ENCODE data around the gene PALM3. TPM values are rescaled to one million over a fixed set of nuclear protein-coding genes. Genes with fewer than 3 reads are reported as not detected.

The PALM3 gene
- total RNA-seq, 1 donor from 2014 or later = not detected

- DNase-seq (ENCODE audit: low spot score) = peak; percentile 75
- Histone ChIP-seq H3K9ac (no peak within 1 kb of the TSS), H3F3A (ENCODE audit: low read depth) (peaks cover 12% of the 10 kb centered on the region), H3K27me3 (peaks cover 24% of the 10 kb centered on the region), H3K79me2 (ENCODE audit: low read depth) (no peaks in the 10 kb centered on the region), H3K4me1 (peaks cover 6% of the 10 kb centered on the region), H2AFZ (replicated peaks) (peak within 1 kb of the TSS; percentile 91), H3K36me3 (no peaks in the 10 kb centered on the region), H4K20me1 (ENCODE audit: low read depth) (no peaks in the 10 kb centered on the region), H3K9me3 (ENCODE audit: low read depth) (no peaks in the 10 kb centered on the region), H3K4me2 (peak within 1 kb of the TSS; percentile 97), H3K4me3 (peak within 1 kb of the TSS; percentile 74), H3K27ac (no peak within 1 kb of the TSS)
- TF ChIP-seq EZH2 (IDR thresholded peaks at IDR 0.05) = peak; percentile 58
- peak; percentile 69 for TF ChIP-seq CTCF (IDR thresholded peaks at IDR 0.05)
- TF ChIP-seq EZH2phosphoT487 (IDR thresholded peaks at IDR 0.05) = peak; percentile 38
- peaks cover 8% of the 10 kb centered on the region for H3K4me1 Mint-ChIP-seq
- H3K9me3 Mint-ChIP-seq = no peaks in the 10 kb centered on the region
- H3K27me3 Mint-ChIP-seq (ENCODE audit: insufficient read depth, low read depth) = peaks cover 8% of the 10 kb centered on the region
- peak within 1 kb of the TSS; percentile 83 for H3K4me3 Mint-ChIP-seq
- no peaks in the 10 kb centered on the region for H3K36me3 Mint-ChIP-seq
- no peak within 1 kb of the TSS for H3K27ac Mint-ChIP-seq
Measured at GRCh38 chr19:14031719-14032480, 30.0 kb downstream of the PALM3 start, which contains the start of gene IL27RA. TSS of gene IL27RA (plus strand) at chr19:14031762. CDS start at chr19:14031873, 111 bp downstream.

- Histone ChIP-seq H3K9ac (no peak overlapping the region), H3K4me2 (peak overlapping the region; percentile 97), H3F3A (ENCODE audit: low read depth) (peaks cover 12% of the 10 kb centered on the region), H3K4me1 (peaks cover 6% of the 10 kb centered on the region), H3K27me3 (peaks cover 24% of the 10 kb centered on the region), H3K36me3 (no peaks in the 10 kb centered on the region), H3K4me3 (peak overlapping the region; percentile 74), H3K79me2 (ENCODE audit: low read depth) (no peaks in the 10 kb centered on the region), H2AFZ (replicated peaks) (peak overlapping the region; percentile 91), H3K9me3 (ENCODE audit: low read depth) (no peaks in the 10 kb centered on the region), H4K20me1 (ENCODE audit: low read depth) (no peaks in the 10 kb centered on the region), H3K27ac (no peak overlapping the region)
- Mint-ChIP-seq H3K27ac (no peak overlapping the region), H3K27me3 (ENCODE audit: insufficient read depth, low read depth) (peaks cover 8% of the 10 kb centered on the region), H3K4me1 (peaks cover 8% of the 10 kb centered on the region), H3K36me3 (no peaks in the 10 kb centered on the region), H3K4me3 (peak overlapping the region; percentile 83), H3K9me3 (no peaks in the 10 kb centered on the region)
- DNase-seq (ENCODE audit: low spot score) = no peak
- TF ChIP-seq EZH2 (IDR thresholded peaks at IDR 0.05) (no peak), CTCF (IDR thresholded peaks at IDR 0.05) (no peak), EZH2phosphoT487 (IDR thresholded peaks at IDR 0.05) (no peak)
Measured at GRCh38 chr19:14030997-14031718, 30.7 kb downstream of the PALM3 start.

- H3K4me3 ChIP-seq = no peak overlapping the region
- no peak overlapping the region for H3K9ac ChIP-seq
- H2AFZ ChIP-seq (replicated peaks) = no peak overlapping the region
- H3K27ac ChIP-seq = no peak overlapping the region
- peaks cover 15% of the 10 kb centered on the region for H3F3A ChIP-seq (ENCODE audit: low read depth)
- Mint-ChIP-seq H3K27me3 (ENCODE audit: insufficient read depth, low read depth) (peaks cover 6% of the 10 kb centered on the region), H3K4me3 (no peak overlapping the region), H3K4me1 (peaks cover 6% of the 10 kb centered on the region), H3K9me3 (no peaks in the 10 kb centered on the region), H3K36me3 (no peaks in the 10 kb centered on the region), H3K27ac (peak overlapping the region; percentile 75)
- TF ChIP-seq CTCF (IDR thresholded peaks at IDR 0.05) = no peak
- no peak for TF ChIP-seq EZH2 (IDR thresholded peaks at IDR 0.05)
- TF ChIP-seq EZH2phosphoT487 (IDR thresholded peaks at IDR 0.05) = no peak
- no peaks in the 10 kb centered on the region for H4K20me1 ChIP-seq (ENCODE audit: low read depth)
- no peaks in the 10 kb centered on the region for H3K36me3 ChIP-seq
- no peak overlapping the region for H3K4me2 ChIP-seq
- H3K27me3 ChIP-seq = peaks cover 24% of the 10 kb centered on the region
- H3K4me1 ChIP-seq = peaks cover 6% of the 10 kb centered on the region
- no peaks in the 10 kb centered on the region for H3K79me2 ChIP-seq (ENCODE audit: low read depth)
- H3K9me3 ChIP-seq (ENCODE audit: low read depth) = no peaks in the 10 kb centered on the region
- no peak for DNase-seq (ENCODE audit: low spot score)
Measured at GRCh38 chr19:14028901-14029300, 33.0 kb downstream of the PALM3 start.
